Measurements from ENCODE around the gene KDM3B.
"Not testable (repeated sequence)": the region's sequence is repeated elsewhere in the genome, so short reads cannot be mapped to it uniquely, and the experiment has no call there.

KDM3B gene

DNA sequence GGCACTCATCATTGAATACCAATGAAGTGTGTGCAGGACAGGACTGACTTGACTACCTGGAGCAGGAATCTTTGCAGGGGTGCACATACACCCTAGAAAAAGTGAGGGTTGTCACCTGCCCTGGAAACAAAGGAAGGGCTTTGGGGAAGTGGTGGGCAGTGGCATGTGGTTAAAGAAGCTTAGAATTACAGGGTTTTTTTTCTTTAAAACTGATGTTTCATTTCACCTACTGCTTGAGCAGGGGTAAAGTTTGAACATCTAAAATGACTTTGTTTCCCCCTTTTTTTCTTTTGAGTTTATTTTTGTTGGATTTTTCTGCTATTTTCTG, 2.0 kb upstream of the KDM3B start:
- in situ Hi-C loops (cut with HindIII; ENCODE audit: low sequenced_read_pairs), result no loop called here

DNA sequence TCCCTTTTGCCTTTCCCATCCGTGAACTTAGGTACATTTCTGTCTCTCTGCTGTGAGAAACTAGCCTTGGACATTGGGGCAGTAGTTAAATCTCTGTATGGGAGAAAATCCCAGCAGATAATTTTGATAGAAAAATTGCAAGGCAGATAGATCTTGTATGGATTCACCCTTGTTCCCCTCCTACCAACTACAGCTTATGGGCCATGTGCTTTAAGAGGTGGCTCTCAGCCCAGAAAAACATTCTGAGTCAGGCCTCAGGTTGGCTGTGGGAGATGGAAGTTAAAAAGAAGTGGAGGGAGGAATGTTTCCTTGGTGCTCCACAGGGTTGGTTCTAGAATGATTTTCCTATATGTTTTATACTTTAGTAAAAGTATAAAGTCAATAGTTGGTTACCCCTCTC, 1.4 kb upstream of the KDM3B start:
- in situ Hi-C loops (cut with HindIII; ENCODE audit: low sequenced_read_pairs), result no loop called here

DNA sequence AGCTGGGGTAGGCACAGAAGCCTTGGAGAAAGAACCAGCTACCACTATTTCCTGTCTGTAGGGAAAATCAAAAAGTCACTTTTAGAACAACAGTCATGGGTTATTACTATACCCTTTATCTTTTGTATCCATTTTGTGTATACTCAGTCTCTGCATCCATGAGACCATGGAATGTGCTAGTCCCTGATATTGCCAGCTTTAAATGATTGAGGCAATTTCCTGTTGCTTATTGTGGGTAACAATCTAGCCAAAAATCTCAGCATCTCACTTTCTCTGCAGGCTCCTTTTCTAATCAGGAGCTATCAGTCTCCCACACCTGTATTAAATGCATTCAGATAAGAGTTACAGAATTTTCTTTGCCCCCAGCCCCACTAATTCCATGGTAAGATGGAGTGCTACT, 968 bp upstream of the KDM3B start:
- in situ Hi-C loops (cut with HindIII; ENCODE audit: low sequenced_read_pairs), result no loop called here

DNA sequence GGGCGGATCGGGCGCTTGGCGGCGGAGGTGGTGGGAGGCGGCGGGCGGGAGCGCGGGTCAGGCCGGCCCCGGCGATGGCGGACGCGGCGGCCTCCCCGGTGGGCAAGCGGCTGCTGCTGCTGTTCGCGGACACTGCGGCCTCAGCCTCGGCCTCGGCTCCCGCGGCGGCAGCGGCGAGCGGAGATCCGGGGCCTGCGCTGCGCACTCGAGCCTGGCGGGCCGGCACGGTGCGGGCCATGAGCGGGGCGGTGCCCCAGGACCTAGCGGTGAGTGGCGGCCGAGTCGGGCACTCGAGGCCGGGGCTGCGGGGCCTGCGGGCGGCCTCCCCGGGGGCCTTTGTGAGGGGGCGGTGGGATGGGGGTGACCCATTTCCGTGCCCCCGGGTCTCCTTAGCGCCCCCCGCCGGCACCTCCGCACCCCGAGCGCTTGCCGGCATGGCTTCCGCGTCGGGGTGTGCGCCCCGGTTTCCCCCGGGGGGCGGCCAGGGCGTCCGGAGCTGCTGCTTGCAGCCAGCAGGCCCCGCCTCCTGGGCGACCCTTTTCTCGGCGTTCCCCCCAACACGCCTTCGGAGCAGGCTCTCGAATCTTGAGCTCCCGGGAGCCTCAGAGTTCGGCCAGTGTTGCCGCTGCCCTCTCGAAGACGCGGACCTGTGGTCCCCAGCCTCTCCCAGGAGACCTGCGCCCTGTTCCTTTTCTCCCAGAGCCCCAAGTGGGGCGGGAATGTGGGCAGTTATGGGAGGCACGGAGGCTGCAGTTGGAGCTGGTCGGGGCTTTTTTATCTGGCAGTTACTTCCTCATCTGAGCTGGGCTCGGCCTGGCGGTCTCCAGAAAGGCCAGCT, 456 bp downstream of the KDM3B start:
- in situ Hi-C loops (cut with HindIII; ENCODE audit: low sequenced_read_pairs), result no loop called here

DNA sequence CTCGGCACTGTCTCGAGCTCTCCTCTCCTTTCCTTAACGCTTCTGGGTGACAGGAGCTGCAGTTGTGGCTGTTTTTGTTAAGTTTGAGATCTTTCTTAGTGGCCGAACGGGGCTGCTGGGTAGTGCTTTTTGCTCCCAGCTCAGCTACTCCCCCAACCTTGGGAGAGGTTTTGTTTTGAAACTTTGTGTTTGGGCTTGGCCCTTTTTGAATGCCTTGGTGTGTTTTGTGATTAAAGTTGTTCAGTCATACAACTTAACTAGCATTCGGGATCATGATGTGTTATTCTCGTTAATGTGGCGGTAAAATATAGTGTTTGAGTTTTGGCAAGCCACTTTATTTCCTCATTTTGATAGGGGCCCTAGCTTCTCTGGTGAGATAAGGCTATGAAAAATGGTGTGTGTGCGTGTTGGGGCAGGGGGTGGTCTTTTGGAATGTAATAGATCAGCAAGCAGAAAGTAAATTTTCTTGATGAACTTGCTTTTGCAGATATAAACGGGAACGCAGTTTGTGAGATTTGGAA, 1.1 kb downstream of the KDM3B start:
- in situ Hi-C loops (cut with HindIII; ENCODE audit: low sequenced_read_pairs), result no loop called here

DNA sequence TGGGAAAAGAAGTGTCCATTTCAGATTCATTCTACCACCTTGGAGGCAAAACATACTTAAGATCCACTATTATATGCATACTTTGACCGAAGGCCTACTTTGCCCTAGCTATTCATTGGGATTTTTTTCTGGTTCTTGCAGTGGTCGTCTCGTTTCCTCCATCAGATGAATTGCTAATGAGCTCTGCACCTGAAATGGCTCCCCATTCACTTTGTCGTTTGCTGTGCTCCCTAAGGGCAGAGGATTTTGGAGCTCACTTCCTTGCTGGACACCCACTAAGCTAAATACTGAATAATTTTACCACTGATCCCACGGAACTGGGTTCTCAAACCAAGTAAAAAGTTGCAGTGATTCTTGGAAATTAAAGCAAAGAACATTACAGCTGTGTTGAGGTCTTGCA, 1.9 kb downstream of the KDM3B start:
- in situ Hi-C loops (cut with HindIII; ENCODE audit: low sequenced_read_pairs), result no loop called here

DNA sequence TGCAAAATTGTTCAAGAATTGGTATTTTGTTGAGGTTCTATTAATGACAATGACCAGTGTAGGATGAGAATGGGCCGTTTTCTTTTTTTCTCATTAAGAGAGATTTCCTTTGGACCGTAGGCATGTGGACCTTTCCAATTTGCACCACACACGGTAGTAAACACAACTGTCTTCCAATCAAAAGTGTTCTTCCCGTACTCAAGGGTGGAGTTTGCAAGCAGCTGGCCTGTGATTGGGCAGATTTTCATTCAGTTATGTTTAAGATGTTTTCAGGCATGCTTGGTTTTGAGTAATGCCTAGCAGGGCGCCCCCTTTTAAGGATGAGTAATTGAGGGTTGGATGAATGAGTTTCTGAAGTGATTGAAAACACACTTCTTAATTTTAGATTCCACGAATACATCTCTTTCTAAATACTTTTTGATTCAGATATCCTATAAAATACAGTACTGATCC, 2.5 kb downstream of the KDM3B start:
- in situ Hi-C loops (cut with HindIII; ENCODE audit: low sequenced_read_pairs), result no loop called here

DNA sequence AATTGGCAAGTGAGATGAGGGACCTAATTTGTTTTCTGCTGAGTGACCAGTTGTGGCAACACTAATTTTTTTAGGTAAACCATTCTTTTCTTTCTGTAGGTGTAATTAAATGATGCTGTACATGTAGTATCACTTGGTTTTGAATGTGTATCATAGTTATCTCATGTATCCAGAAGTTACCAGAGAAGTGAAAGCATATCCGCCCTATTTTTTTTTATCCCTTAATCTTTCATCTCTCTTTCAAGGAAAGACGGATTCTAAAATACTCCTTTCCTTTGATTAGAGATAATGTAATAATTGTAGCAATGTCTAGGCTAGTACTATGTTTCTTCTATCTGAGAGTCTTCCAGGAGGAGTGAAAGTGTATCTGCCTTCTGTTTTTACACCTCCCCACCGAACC, 7.1 kb downstream of the KDM3B start:
- in situ Hi-C loops (cut with HindIII; ENCODE audit: low sequenced_read_pairs), result no loop called here

DNA sequence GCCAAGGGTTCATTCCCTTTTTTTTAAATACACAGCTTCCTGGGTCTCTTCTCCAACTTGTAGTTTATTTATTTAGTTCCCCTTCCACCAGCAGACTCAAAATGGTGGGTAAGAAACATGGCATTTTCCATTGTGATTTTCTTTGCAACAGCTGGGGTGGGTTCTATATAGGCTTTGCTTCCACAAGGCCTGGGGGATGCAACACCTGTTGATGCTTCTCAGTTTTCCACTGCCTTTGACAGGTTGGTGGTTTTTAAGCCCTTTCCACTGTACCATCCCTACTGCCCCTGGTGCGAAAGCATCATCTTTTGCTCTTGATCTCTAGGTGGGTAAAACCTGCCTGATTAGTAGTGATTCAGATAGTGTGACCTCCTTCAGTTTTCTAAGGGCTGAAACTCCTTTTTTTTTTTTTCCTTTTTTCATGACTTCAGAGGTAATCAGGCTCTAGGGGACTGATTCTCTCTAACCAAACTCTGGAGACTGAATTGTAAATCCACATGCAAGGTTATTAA, 8.5 kb downstream of the KDM3B start:
- in situ Hi-C loops (cut with HindIII; ENCODE audit: low sequenced_read_pairs), result no loop called here

DNA sequence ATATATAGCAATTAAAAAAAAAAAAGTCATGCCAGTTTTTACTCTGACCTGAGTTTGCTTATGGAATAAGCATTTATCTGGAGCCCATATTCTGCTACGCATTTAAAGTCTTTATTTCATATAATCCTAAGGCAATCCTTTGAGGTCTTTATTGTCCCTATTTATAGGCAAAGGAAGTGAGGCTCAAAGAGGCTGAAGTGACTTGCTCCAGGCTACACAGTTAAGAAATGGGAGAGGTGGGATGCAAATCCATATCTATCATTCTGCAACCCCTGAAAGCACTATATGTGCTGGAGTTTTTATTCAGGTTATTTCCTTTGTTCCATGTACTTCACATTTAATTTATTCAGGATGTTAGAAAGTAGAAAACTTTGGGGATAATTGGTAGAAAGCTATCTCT, 12.1 kb downstream of the KDM3B start:
- in situ Hi-C loops (cut with HindIII; ENCODE audit: low sequenced_read_pairs), result no loop called here

DNA sequence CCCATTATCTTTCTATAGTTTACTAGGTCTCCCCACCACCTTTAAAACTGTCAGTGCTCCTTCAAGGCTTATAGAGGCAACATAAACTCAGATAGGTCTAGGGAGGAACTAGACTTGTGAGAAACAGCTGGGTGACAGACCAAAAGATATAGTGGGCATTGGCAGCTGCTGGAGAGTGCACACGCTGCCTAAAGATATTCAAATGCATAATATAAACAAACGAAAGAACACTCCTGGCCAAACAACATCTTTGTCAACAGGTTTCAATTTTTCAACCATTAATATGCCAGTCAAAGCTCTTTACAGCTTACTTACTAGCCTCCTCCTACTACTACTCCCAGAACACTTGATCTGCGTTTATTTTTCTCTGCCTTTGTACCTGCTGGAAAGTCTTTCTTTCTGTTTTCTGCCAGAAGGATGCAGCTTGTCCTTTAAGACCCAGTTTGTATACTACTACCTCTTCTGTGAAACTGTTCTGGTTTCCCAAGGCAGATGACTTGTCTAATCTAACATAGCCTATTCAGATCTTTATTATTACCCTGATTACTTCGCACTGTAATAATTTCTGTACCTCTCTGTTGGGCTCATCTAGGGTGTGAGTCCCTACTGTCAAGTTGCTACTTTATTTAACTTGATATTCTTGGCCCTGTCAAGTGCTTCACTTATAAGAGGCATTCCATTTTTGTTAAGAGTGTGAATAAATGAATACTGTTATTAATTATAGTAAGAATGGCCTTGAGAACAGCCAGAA, 14.3 kb downstream of the KDM3B start:
- in situ Hi-C loops (cut with HindIII; ENCODE audit: low sequenced_read_pairs), result no loop called here

DNA sequence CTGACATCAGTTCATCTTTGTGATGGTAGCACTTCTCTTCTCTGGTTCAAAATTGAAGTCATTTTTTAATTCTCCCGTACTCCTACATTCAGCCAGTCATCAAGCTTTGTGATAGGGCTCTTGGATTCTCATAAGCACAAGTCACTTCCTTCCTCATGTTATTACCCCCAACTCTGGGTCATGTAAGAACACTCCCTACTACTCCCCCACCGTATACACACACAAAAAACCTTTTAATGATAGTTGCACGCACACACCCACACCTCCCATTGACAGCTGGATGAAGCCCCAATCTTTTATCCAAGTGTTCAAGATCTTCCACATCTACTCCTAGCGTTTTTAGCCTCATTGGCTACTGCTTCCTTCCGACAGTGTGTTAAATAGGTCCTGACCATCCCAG, 16.8 kb downstream of the KDM3B start:
- in situ Hi-C loops (cut with HindIII; ENCODE audit: low sequenced_read_pairs), result no loop called here

DNA sequence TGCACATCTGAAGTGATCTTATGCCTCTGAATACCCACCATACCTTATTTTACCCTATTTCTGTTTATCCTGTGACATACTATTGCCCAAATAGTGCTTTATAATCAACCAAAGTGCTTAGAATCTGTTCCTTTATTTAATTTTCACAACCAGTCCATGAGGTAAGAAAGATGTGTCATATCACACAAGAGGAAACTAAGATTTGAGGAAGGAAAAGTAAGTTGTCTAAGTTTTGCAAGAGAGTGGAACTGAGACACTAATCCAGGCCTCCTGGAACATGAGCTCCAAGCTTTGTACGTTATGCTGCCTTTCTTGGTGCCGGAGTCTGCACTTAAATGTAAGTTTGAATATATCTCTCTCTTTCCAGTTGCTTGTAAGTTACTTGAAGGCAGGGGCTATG, 17.2 kb downstream of the KDM3B start:
- in situ Hi-C loops (cut with HindIII; ENCODE audit: low sequenced_read_pairs), result no loop called here

DNA sequence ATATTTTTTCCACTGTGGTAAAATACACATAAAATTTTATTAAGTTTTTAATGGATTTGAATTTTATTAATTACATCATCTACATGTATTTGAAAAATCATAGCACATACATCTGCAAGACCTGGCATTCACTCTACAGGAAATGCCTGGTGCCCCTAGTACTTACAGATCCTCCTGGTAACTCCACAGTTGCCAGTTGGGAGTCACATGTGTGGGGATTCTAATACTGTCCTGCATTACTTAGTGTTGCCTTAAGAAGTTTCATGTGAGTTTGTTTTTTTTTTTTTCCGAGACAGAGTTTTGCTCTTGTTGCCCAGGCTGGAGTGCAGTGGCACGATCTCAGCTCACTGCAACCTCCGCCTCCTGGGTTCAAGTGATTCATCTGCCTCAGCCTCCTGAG, 18.1 kb downstream of the KDM3B start:
- in situ Hi-C loops (cut with HindIII; ENCODE audit: low sequenced_read_pairs), result no loop called here

DNA sequence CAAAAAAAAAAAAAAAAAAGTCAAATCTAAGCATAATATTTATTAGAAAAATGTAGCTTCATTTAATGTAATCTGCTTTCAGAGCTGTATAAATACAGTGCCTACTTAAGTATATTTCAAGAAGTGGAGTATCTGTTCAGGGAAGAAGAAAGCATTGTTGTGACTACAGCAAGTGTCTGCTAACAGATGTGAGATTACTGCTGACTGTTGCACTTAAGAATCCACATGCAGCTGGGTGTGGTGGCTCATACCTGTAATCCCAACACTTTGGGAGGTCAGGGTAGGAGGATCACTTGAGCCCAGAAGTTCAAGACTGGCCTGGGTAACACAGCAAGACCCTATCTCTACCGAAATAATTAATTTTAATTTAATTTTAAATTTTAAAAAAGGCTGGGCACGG, 19.0 kb downstream of the KDM3B start:
- in situ Hi-C loops (cut with HindIII; ENCODE audit: low sequenced_read_pairs), result no loop called here

DNA sequence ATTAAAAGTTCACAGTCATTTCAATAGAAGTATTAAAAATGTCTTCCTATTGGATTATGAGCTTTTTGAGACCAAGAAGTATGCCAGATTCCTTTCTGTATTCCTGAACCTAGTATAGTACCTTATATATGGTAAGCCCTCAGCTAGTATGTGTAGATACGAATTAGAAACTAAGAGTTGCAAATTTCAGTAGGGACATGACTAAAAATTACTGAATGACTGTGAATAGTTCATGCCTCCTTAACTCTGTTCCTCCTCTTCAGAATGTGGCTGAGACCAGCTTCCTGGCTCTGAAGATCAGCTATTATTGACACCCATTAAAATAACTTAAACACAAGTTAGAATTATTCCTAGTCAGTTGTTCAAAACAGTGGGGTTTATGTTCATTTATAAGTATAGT, 19.7 kb downstream of the KDM3B start:
- in situ Hi-C loops (cut with HindIII; ENCODE audit: low sequenced_read_pairs), result no loop called here

DNA sequence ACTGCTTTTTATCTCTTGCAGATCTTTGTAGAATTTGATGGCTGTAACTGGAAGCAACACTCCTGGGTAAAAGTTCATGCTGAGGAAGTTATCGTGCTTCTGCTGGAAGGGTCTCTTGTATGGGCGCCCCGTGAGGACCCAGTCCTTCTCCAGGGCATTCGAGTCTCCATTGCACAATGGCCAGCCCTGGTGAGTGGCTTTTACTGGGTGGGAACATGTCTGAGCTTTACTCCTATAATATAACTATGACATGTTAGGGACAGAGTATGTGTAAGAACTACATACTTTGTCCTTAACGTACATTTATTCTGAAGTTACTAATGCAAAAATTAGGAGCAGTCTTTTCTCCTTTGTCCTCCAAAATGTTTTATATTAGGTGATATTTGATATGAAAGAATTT, 20.2 kb downstream of the KDM3B start:
- in situ Hi-C loops (cut with HindIII; ENCODE audit: low sequenced_read_pairs), result no loop called here

DNA sequence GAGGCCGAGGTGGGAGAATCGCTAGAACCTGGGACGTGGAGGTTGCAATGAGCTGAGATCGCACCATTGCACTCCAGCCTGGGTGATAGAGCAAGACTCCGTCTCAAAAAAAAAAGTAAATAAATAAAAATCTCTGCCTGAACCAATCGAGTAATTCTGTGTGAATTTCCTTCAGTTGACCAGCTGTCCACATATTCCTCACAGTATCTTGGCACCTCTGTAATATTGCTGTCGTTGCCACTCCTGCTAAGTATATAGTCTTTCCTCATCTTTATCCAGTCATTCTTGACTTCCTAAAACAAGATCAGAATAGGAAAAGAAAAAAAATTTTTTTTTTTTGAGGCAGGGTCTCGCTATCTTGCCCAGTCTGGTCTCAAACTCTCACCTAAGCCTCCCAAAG, 29.9 kb downstream of the KDM3B start:
- in situ Hi-C loops (cut with HindIII; ENCODE audit: low sequenced_read_pairs), result no loop called here

DNA sequence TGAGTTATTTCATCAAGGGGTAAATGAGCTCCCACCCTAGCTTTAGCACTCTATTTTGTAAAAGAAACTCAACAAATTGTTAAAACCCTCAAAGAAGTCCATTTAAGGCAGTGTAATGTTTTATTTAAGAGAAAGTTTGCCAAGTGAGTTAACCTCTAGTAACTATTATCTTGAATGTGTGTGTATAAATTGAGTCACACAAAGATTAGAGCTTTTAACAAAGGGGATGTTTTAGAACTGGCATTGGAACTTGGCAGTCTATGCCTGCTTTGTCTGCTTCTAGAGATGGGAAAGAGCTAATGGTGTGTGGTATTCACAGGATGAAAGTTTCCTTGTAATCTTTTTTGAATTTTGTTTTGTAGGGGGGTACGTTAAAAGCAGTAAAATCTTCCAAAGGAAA, 33.2 kb downstream of the KDM3B start:
- in situ Hi-C loops (cut with HindIII; ENCODE audit: low sequenced_read_pairs), result no loop called here

DNA sequence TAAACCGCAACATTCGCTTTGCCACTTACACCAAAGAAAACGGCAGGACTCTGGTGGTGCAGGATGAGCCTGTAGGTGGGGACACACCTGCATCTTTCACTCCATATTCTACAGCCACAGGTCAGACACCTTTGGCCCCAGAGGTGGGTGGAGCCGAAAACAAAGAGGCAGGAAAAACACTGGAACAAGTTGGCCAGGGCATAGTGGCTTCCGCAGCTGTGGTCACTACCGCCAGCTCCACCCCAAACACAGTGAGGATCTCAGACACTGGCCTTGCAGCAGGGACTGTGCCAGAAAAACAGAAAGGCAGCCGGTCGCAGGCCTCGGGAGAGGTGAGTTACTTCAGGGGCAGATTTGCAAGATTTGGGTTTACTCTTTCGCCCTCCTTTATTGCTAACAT, 33.8 kb downstream of the KDM3B start:
- in situ Hi-C loops (cut with HindIII; ENCODE audit: low sequenced_read_pairs), result no loop called here

DNA sequence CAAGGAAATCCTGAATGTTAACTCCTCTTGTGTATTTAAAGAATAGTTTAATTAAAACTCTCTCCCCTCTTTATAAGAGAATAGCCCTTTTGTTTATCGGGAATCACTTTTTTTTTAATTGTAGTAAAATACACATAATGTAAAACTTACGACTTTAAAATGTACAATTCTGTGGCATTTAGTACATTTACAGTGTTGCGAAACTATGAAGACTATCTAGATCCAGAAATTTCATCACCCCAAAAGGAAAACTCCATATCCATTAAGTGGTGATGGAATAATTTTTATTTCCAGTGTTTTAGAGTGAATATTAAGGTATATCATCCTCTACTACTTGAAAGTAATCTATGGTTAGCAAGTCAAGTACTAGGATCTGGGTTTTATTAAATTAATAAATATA, 36.8 kb downstream of the KDM3B start:
- in situ Hi-C loops (cut with HindIII; ENCODE audit: low sequenced_read_pairs), result no loop called here

DNA sequence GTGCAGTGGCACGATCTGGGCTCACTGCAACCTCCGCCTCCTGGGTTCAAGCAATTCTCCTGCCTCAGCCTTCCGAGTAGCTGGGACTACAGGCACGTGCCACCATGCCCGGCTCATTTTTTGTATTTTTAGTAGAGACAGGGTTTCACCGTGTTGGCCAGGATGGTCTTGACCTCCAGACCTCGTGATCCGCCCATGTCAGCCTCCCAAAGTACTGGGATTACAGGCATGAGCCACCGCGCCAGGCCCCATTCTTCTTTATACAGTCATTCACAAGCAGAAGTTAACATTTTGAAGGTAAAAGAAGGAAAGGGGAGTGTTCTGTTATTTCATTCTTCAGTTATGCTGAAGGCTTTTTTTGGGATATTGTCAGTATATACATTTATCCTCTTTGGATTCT, 37.4 kb downstream of the KDM3B start:
- in situ Hi-C loops (cut with HindIII; ENCODE audit: low sequenced_read_pairs), result not testable (repeated sequence)

Data from DLD1 (cell line).